Measurements from ENCODE around the gene SELE.

GRCh38 chr1:169698976-169699375 is 34.9 kb downstream of the SELE start:
- TF ChIP-seq GATA2 (IDR thresholded peaks at IDR 0.05; ENCODE audit: low read depth, low read length), result no peak
- TF ChIP-seq GATA3 (IDR thresholded peaks at IDR 0.05; ENCODE audit: low read depth, low read length), result no peak

All from SH-SY5Y (cell line).